H9 (cell line): ENCODE measurements around the gene MRPL17. TPM values are rescaled to one million over a fixed set of nuclear protein-coding genes. Genes with fewer than 3 reads are reported as not detected.

Source experiments
- DNase-seq: peaks from one replicate; pipeline ENCODE4 v3.0.0-alpha.2; 2017
- H2AFZ ChIP-seq: one replicate; pipeline ENCODE4 v1.6.1; 2013; ENCODE audit warnings: mild to moderate bottlenecking, low read length, control low read depth, moderate library complexity
- H2AK5ac ChIP-seq: 2 replicates; pipeline ENCODE4 v1.6.1; 2013; ENCODE audit warnings: low read length, control low read depth, mixed read lengths; ENCODE audit not compliant: insufficient read length
- H2BK120ac ChIP-seq: one replicate; pipeline ENCODE4 v1.6.1; 2013; ENCODE audit warnings: low read depth, mild to moderate bottlenecking, low read length, control low read depth, inconsistent platforms; ENCODE audit not compliant: poor library complexity, severe bottlenecking
- H2BK12ac ChIP-seq: 2 replicates; pipeline ENCODE4 v1.6.1; 2013; ENCODE audit warnings: low read length, control low read depth, mixed read lengths, low read depth; ENCODE audit not compliant: insufficient read length
- H2BK15ac ChIP-seq: 2 replicates; pipeline ENCODE4 v1.6.1; 2013; ENCODE audit warnings: low read depth, low read length, control low read depth
- H2BK20ac ChIP-seq: one replicate; pipeline ENCODE4 v1.6.1; 2013; ENCODE audit warnings: low read depth, mild to moderate bottlenecking, low read length, control low read depth, inconsistent platforms; ENCODE audit not compliant: poor library complexity, severe bottlenecking
- H2BK5ac ChIP-seq: 2 replicates; pipeline ENCODE4 v1.6.1; 2013; ENCODE audit warnings: low read length, control low read depth, mixed read lengths; ENCODE audit not compliant: insufficient read length
- H3K14ac ChIP-seq: 2 replicates; pipeline ENCODE4 v1.6.1; 2013; ENCODE audit warnings: low read length, control low read depth; ENCODE audit not compliant: insufficient read depth
- H3K18ac ChIP-seq: 2 replicates; pipeline ENCODE4 v1.6.1; 2013; ENCODE audit warnings: low read depth, mild to moderate bottlenecking, mixed read lengths, low read length, control low read depth; ENCODE audit not compliant: insufficient read length
- H3K23ac ChIP-seq: 2 replicates; pipeline ENCODE4 v1.6.1; 2013; ENCODE audit warnings: low read length, control low read depth, mixed read lengths, low read depth; ENCODE audit not compliant: insufficient read length
- H3K23me2 ChIP-seq: 2 replicates; pipeline ENCODE4 v1.6.1; 2013; ENCODE audit warnings: low read depth, mild to moderate bottlenecking, mixed read lengths, low read length, control low read depth; ENCODE audit not compliant: insufficient read length, poor library complexity, severe bottlenecking
- H3K27ac ChIP-seq: 2 replicates; pipeline ENCODE4 v1.5.1; 2013; ENCODE audit warnings: low read length, control low read depth, mixed read lengths, low read depth; ENCODE audit not compliant: insufficient read length
- H3K27me3 ChIP-seq: 2 replicates; pipeline ENCODE4 v1.6.1; 2013; ENCODE audit warnings: low read length, control low read depth, inconsistent platforms; ENCODE audit not compliant: insufficient read depth
- H3K4ac ChIP-seq: 2 replicates; pipeline ENCODE4 v1.6.1; 2013; ENCODE audit warnings: low read depth, mild to moderate bottlenecking, control low read depth, inconsistent platforms, low read length, moderate library complexity
- H3K4me1 ChIP-seq: 2 replicates; pipeline ENCODE4 v1.6.1; 2013; ENCODE audit warnings: low read length, control low read depth, inconsistent platforms; ENCODE audit not compliant: insufficient read depth
- H3K4me2 ChIP-seq: 2 replicates; pipeline ENCODE4 v1.6.1; 2013; ENCODE audit warnings: low read length, control low read depth, mixed read lengths; ENCODE audit not compliant: insufficient read length, insufficient read depth
- H3K56ac ChIP-seq: 2 replicates; pipeline ENCODE4 v1.6.1; 2013; ENCODE audit warnings: low read depth, mild to moderate bottlenecking, mixed read lengths, low read length, control low read depth; ENCODE audit not compliant: insufficient read length
- H3K79me1 ChIP-seq: 2 replicates; pipeline ENCODE4 v1.6.1; 2013; ENCODE audit warnings: low read depth, mild to moderate bottlenecking, moderate library complexity, low read length, control low read depth, inconsistent platforms; ENCODE audit not compliant: insufficient read depth, poor library complexity, severe bottlenecking
- H3K79me2 ChIP-seq: 2 replicates; pipeline ENCODE4 v1.6.1; 2013; ENCODE audit warnings: low read length, control low read depth, inconsistent platforms; ENCODE audit not compliant: insufficient read depth
- H3K9ac ChIP-seq: 2 replicates; pipeline ENCODE4 v1.6.1; 2013; ENCODE audit warnings: low read length, control low read depth, mixed read lengths; ENCODE audit not compliant: insufficient read length; ENCODE audit errors: extremely low read depth
- H3K9me3 ChIP-seq: one replicate; pipeline ENCODE4 v1.6.1; 2013; ENCODE audit warnings: low read depth, low read length, inconsistent platforms; ENCODE audit not compliant: control insufficient read depth
- H3T11ph ChIP-seq: one replicate; pipeline ENCODE4 v1.6.1; 2013; ENCODE audit warnings: mild to moderate bottlenecking, low read length, control low read depth, inconsistent platforms
- H4K20me1 ChIP-seq: one replicate; pipeline ENCODE4 v1.6.1; 2013; ENCODE audit not compliant: control insufficient read depth, insufficient read length, insufficient read depth
- H4K5ac ChIP-seq: 2 replicates; pipeline ENCODE4 v1.6.1; 2013; ENCODE audit warnings: low read depth, mild to moderate bottlenecking, mixed read lengths, low read length, control low read depth; ENCODE audit not compliant: insufficient read length
- H4K8ac ChIP-seq: replicated peaks from 2 replicates; pipeline ENCODE4 v1.6.1; 2013; ENCODE audit warnings: low read length, control low read depth, mixed read lengths, low read depth; ENCODE audit not compliant: insufficient read length
- H4K91ac ChIP-seq: 2 replicates; pipeline ENCODE4 v1.6.1; 2013; ENCODE audit warnings: low read depth, mild to moderate bottlenecking, moderate library complexity, mixed read lengths, low read length, control low read depth; ENCODE audit not compliant: insufficient read length
- H3K27ac Mint-ChIP-seq, 3 experiments: 2 replicates in 2 of 3; 3 replicates in 1 of 3; pipeline ENCODE4 v1.8.0; 2020 to 2021; ENCODE audit warnings: mixed read lengths in 3 of 3, mild to moderate bottlenecking in 1 of 3, moderate library complexity in 1 of 3
- H3K27me3 Mint-ChIP-seq: 2 replicates; pipeline ENCODE4 v1.8.0; 2021; ENCODE audit warnings: low read depth, mild to moderate bottlenecking, moderate library complexity, mixed read lengths
- H3K36me3 Mint-ChIP-seq, 3 experiments: 2 replicates in 2 of 3; 3 replicates in 1 of 3; pipeline ENCODE4 v1.8.0; 2020 to 2021; ENCODE audit warnings: low read depth in 3 of 3, mixed read lengths in 3 of 3; ENCODE audit not compliant: insufficient read depth in 1 of 3
- H3K4me1 Mint-ChIP-seq, 2 experiments: 2 replicates each; pipeline ENCODE4 v1.8.0; 2020; ENCODE audit warnings: mixed read lengths in 2 of 2
- H3K4me3 Mint-ChIP-seq, 2 experiments: 2 replicates in 1 of 2; 3 replicates in 1 of 2; pipeline ENCODE4 v1.8.0; 2020 to 2021; ENCODE audit warnings: mild to moderate bottlenecking in 2 of 2, mixed read lengths in 2 of 2, moderate library complexity in 1 of 2
- H3K9me3 Mint-ChIP-seq, 2 experiments: 2 replicates in 1 of 2; 3 replicates in 1 of 2; pipeline ENCODE4 v1.8.0; 2020; ENCODE audit warnings: mild to moderate bottlenecking in 2 of 2, mixed read lengths in 2 of 2, moderate library complexity in 1 of 2
- WGBS: extraction: QIAGEN DNeasy Blood & Tissue Kit; methylation state at CpG from one replicate; pipeline ENCODE4 v1.1.7; 2013; ENCODE audit warnings: missing lambda C conversion rate, low lambda C conversion rate, mixed read lengths; ENCODE audit not compliant: insufficient read length; ENCODE audit errors: extremely low coverage; 5-methylcytosine and 5-hydroxymethylcytosine counted together
- total RNA-seq: library from RNA; stranded (reverse); gene quantifications from 2 replicates; pipeline ENCODE4 v1.2.1, GENCODE V29; 2021
- TF ChIP-seq, protein P1 (sequence below): fragments of 200-600 bp; sonication (generic); conservative IDR thresholded peaks from 3 replicates; pipeline ENCODE4 v1.8.0; 2021; ENCODE audit warnings: antibody characterized with exemption, mild to moderate bottlenecking

MRPL17 gene
- total RNA-seq, 1 experiment from 2014 or later: 75.5 TPM

DNA sequence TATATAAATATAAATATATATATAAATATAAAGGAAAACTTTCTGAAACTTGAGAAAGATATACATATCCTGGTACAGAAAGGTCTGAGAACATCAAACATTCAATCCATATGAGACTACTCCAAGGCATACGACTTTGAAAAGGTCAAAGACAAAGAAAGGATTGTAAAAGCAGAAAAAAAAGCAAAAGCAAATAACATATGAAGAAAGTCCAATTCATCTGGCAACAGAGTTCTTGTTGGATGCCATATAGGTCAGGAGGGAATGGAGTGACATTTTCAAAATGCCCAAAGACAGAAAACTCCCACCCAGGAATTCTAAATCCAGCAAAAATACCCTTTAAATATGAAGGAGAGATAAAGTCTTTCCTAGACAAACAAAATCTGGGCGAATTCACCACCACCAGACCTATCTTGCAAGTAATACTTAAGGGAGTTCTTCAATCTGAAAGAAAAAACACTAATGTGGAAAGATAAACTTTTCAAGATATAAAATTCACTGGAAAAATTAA, 42.3 kb upstream of the MRPL17 start:
- no CpG with 5 or more reads among the region's 2 CpGs for WGBS
- Histone ChIP-seq H3K27ac (no peak overlapping the region), H3K79me2 (no peaks in the 10 kb centered on the region), H3K27me3 (no peaks in the 10 kb centered on the region), H3T11ph (no peak overlapping the region), H2AK5ac (no peak overlapping the region), H2BK5ac (no peak overlapping the region), H3K4me1 (no peaks in the 10 kb centered on the region), H3K9ac (no peak overlapping the region), H2BK15ac (no peak overlapping the region), H4K91ac (no peak overlapping the region), H4K20me1 (no peaks in the 10 kb centered on the region), H3K23me2 (no peaks in the 10 kb centered on the region), H3K4ac (no peak overlapping the region), H3K9me3 (no peaks in the 10 kb centered on the region), H3K23ac (no peak overlapping the region), H2AFZ (no peak overlapping the region), H2BK12ac (no peak overlapping the region), H3K14ac (no peak overlapping the region), H3K79me1 (no peaks in the 10 kb centered on the region), H2BK120ac (no peak overlapping the region), H2BK20ac (no peak overlapping the region), H3K4me2 (no peak overlapping the region), H3K18ac (no peak overlapping the region), H3K56ac (no peak overlapping the region), H4K8ac (no peak overlapping the region), H4K5ac (no peak overlapping the region)
- Mint-ChIP-seq H3K27ac (no peak overlapping the region), H3K36me3 (no peaks in the 10 kb centered on the region), H3K4me1 (no peaks in the 10 kb centered on the region), H3K27me3 (peaks cover 3% of the 10 kb centered on the region; the same call in 1 of the 2 replicates), H3K4me3 (no peak overlapping the region), H3K9me3 (peaks cover 0 to 4% of the 10 kb centered on the region in 2 experiments; a peak in 2 of 5 replicates)
- TF ChIP-seq, protein P1, sequence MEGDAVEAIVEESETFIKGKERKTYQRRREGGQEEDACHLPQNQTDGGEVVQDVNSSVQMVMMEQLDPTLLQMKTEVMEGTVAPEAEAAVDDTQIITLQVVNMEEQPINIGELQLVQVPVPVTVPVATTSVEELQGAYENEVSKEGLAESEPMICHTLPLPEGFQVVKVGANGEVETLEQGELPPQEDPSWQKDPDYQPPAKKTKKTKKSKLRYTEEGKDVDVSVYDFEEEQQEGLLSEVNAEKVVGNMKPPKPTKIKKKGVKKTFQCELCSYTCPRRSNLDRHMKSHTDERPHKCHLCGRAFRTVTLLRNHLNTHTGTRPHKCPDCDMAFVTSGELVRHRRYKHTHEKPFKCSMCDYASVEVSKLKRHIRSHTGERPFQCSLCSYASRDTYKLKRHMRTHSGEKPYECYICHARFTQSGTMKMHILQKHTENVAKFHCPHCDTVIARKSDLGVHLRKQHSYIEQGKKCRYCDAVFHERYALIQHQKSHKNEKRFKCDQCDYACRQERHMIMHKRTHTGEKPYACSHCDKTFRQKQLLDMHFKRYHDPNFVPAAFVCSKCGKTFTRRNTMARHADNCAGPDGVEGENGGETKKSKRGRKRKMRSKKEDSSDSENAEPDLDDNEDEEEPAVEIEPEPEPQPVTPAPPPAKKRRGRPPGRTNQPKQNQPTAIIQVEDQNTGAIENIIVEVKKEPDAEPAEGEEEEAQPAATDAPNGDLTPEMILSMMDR: no peak
- DNase-seq: no peak
